Hepatocyte (in vitro differentiated cells): ENCODE measurements around the gene N4BP2L2.

Experiments used
- CTCF ChIP-seq: fragments of 200-600 bp; sonication (generic); IDR thresholded peaks from 2 replicates; pipeline ENCODE4 v1.5.1; 2016; ENCODE audit warnings: antibody characterized with exemption, mild to moderate bottlenecking; ENCODE audit not compliant: poor library complexity
- EZH2 ChIP-seq: fragments of 200-600 bp; sonication (generic); IDR thresholded peaks from 2 replicates; pipeline ENCODE4 v1.6.1; 2016; ENCODE audit warnings: antibody characterized with exemption, mild to moderate bottlenecking, borderline replicate concordance

GRCh38 chr13:32503727-32504126 lies 34.9 kb downstream of the N4BP2L2 start:
- TF ChIP-seq CTCF (no peak), EZH2 (no peak)
